Stimulated activated naive B cell treated with anti-CD40 and anti-IgM and Interleukin-4, amounts not matched to agents 10 μg/mL and 1 μg/mL and 100 μg/mL, for 72 hours (primary cell): ENCODE results near the gene KIFAP3.
"Not testable (repeated sequence)": the region's sequence is repeated elsewhere in the genome, so short reads cannot be mapped to it uniquely, and the experiment has no call there.

Source experiments
- ATAC-seq, 2 donors: fragments of 150-1000 bp; cut with Tn5 transposase; replicated peaks; 2 replicates each; pipeline ENCODE4 v1.10.0; 2021; ENCODE audit warnings: moderate library complexity in 1 of 2
- DNase-seq: peaks from one replicate; pipeline ENCODE4 v3.0.0; 2021
- H3K27ac Mint-ChIP-seq: one replicate; pipeline ENCODE4 v1.8.0; 2022; ENCODE audit warnings: mild to moderate bottlenecking, mixed read lengths
- H3K27me3 Mint-ChIP-seq, 2 donors: one replicate each; pipeline ENCODE4 v1.8.0; 2022; ENCODE audit warnings: mixed read lengths in 2 of 2
- H3K36me3 Mint-ChIP-seq, 2 donors: one replicate each; pipeline ENCODE4 v1.8.0; 2022; ENCODE audit warnings: mixed read lengths in 2 of 2, mild to moderate bottlenecking in 1 of 2
- H3K4me1 Mint-ChIP-seq, 2 donors: one replicate each; pipeline ENCODE4 v1.8.0; 2022; ENCODE audit warnings: mixed read lengths in 2 of 2, mild to moderate bottlenecking in 1 of 2
- H3K4me3 Mint-ChIP-seq, 2 donors: one replicate each; pipeline ENCODE4 v1.8.0; 2022; ENCODE audit warnings: mild to moderate bottlenecking in 2 of 2, mixed read lengths in 2 of 2, moderate library complexity in 1 of 2
- H3K9me3 Mint-ChIP-seq, 2 donors: one replicate each; pipeline ENCODE4 v1.8.0; 2022; ENCODE audit warnings: mixed read lengths in 2 of 2, mild to moderate bottlenecking in 1 of 2

KIFAP3 gene

DNA sequence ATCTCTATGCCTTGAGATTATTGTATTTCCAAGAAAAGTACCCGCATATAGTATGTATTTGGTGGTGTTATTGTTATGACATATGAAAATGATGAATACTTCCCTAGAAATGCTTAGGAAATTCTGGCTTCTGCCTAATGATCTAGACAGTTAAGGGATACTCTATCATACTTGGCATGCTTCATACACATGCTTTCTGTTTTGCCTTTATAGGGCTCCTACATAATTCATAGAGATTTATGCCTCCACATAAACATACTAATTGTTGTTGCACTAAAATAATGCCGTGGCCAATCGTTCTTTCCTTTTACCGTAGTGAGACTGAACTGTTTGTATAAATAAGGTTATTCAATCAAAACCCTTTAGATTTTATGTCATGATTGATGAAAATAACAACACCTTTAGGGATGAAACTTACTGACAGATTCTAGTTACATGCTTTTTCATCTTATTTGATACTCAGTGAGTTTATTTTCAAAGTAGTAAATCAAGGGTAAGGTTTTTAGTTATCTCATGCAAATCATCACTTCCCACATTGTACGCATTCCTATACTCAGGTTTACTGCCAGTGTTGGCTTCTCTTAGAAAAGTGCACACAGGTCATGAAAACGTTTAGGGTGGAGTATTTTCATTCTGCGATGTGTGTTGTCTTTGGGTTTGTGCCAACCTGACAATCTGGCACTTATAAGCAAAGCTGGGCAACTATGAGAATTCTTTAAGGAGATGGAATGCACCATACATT lies 140.3 kb downstream of the KIFAP3 start:
- no peak overlapping the region for H3K4me3 Mint-ChIP-seq
- no peaks in the 10 kb centered on the region for H3K27me3 Mint-ChIP-seq
- no peak overlapping the region for H3K27ac Mint-ChIP-seq
- H3K4me1 Mint-ChIP-seq, result no peaks in the 10 kb centered on the region
- H3K9me3 Mint-ChIP-seq, result no peaks in the 10 kb centered on the region
- no peak for DNase-seq
- no peaks in the 10 kb centered on the region for H3K36me3 Mint-ChIP-seq
- no peak for ATAC-seq

DNA sequence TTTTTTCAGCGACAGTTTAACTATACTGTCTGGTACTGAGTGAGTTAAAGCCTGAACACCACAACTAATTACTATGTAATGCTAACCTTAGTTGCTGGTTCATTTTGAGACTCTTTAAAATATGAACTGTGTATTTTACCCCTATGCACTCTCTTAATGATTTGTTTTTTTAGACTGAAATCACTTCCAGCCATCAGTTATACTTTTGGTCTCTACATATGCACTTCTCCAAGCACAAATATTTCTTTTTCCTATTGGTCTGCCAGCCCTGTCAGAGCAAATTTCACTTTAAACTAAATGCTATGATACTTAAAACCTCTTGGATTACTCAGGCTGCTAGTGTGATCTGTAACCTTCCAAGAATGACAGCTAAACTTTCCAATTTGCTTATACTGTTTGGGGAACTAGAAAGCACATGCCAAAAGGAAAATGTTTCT lies 142.7 kb downstream of the KIFAP3 start:
- DNase-seq (no peak), ATAC-seq (no peak)
- peaks cover 0 to 5% of the 10 kb centered on the region in 2 donors for H3K4me1 Mint-ChIP-seq
- H3K9me3 Mint-ChIP-seq, result no peaks in the 10 kb centered on the region
- H3K4me3 Mint-ChIP-seq, result no peak overlapping the region
- H3K27ac Mint-ChIP-seq, result no peak overlapping the region
- H3K36me3 Mint-ChIP-seq, result no peaks in the 10 kb centered on the region
- H3K27me3 Mint-ChIP-seq, result no peaks in the 10 kb centered on the region

DNA sequence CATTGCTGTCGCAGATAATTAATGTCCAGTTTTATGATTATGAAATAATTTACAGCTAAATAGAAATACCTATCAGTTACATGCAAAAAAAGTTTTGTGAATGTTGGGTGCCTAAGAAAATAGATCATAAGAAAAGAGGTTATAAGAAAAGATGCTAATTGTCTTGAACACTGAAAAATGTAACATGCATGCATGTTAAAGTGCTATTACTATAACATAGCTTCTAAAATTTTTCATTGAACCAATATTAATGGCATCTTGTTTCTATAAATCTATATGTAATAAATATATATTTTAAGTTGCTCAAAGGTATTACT lies 145.3 kb downstream of the KIFAP3 start:
- Mint-ChIP-seq H3K4me1 (peaks cover 0 to 5% of the 10 kb centered on the region in 2 donors), H3K27me3 (no peaks in the 10 kb centered on the region), H3K36me3 (no peaks in the 10 kb centered on the region), H3K27ac (no peak overlapping the region), H3K9me3 (no peaks in the 10 kb centered on the region), H3K4me3 (no peak overlapping the region)
- no peak for ATAC-seq
- no peak for DNase-seq

DNA sequence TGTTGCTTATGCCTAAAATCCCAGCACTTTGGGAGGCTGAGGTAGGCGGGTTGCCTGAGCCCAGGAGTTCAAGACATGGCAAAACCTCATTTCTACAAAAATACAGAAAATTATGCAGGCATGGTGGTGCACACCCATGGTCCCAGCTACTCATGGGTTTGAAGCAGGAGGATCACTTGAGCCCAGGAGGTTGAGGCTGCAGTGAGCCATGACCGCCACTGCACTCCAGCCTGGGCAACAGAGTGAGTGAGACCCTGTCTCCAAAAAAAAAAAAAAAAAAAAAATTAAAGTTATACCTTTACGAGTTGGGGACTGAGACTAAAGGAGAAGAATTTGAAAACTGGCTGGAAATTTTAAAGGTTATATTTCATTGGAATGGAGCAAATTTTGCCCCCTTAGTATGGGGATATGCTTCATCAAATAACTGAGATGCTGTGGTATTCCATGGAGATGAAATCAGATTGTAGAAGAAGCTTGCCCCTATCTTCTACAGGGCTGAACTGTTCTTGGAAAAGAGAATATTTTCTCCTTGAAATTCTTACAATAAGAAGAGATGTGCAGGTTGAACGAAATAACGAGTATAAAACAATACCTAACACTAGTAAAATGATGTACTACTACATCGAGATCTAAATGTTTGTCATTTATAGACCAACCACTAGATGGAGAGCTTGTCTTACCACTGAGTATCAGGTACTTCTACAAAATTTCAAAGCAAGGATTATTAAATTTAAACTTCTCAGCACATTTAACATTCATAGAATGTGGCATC lies 145.9 kb downstream of the KIFAP3 start:
- Mint-ChIP-seq H3K36me3 (no peaks in the 10 kb centered on the region), H3K27me3 (no peaks in the 10 kb centered on the region)
- DNase-seq, result no peak

DNA sequence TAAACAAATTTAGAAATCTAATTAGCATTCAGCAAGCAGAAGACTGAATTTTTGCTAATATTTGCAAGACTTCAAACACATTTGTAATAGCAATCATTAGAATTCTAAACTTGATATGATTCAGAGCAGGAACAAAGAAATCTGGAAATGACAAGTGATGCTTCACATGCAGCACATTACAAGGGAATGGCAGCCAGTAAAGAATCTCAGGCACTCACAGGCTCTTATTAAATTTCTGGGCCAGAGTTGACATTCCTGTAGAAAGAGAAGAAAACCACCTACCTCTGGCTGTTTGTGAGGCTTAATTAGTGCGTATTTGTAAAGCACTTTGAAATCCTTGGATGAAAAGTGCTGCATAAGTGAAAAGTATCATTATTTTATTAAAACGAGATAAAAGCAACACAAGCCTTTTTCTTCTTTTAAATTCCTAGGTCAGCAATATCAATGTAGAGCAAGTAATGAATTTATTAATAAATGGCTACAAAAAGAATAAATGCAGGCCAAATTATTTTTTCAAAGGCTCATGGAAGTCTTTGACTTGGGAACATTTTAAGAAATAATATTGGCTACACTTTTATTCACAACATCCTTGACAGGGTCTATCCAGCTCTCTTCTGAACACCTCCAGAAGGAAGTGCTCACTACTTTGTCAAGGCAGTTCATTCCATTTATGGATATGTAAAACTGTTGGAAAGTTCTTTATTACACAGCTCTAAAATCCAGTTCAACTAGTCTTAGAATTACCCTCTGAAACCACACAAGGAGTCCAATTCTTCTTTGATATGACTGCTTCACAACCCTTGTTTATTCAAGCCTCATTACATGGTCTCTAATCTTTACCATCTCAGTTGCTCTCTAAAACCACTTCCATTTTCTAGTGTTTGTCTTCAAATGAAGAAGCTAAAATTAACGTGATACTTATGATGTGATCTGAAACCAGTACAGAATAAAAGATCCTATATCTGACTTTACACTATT lies 148.7 kb downstream of the KIFAP3 start:
- Mint-ChIP-seq H3K36me3 (peaks cover 0 to 2% of the 10 kb centered on the region in 2 donors), H3K27ac (no peak overlapping the region), H3K9me3 (no peaks in the 10 kb centered on the region), H3K27me3 (no peaks in the 10 kb centered on the region), H3K4me3 (no peak overlapping the region), H3K4me1 (peaks cover 0 to 5% of the 10 kb centered on the region in 2 donors)
- DNase-seq, result no peak
- no peak for ATAC-seq

More for the DNA sequence above, 145.9 kb downstream of the KIFAP3 start:
- ATAC-seq, result peak; percentile 58 to 64
- no peak overlapping the region for H3K27ac Mint-ChIP-seq
- H3K4me1 Mint-ChIP-seq, result peaks cover 0 to 5% of the 10 kb centered on the region in 2 donors
- H3K4me3 Mint-ChIP-seq, result no peak overlapping the region
- no peaks in the 10 kb centered on the region for H3K9me3 Mint-ChIP-seq

DNA sequence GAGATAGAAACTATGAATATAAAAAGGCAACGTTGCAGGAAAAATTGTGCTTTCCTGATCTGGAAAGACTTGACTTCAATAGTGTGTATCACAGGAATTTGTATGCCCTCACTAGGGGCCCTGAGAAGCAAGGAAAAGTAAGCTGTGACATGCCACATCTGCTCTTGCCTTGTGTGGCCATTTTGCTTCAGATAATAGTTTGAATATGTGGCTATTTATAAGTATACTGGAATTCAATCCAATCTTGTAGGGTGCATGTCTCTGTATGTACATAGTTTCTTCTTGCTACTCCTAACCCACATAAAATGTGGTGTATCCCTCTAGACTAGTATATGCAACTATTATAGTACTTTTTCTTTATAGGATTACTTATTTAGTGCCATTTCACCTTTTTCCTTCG lies 149.7 kb downstream of the KIFAP3 start:
- H3K36me3 Mint-ChIP-seq, result peaks cover 0 to 2% of the 10 kb centered on the region in 2 donors
- H3K27me3 Mint-ChIP-seq, result no peaks in the 10 kb centered on the region
- DNase-seq (no peak), ATAC-seq (no peak)
- H3K27ac Mint-ChIP-seq, result no peak overlapping the region
- H3K4me1 Mint-ChIP-seq, result peaks cover 0 to 5% of the 10 kb centered on the region in 2 donors
- no peak overlapping the region for H3K4me3 Mint-ChIP-seq
- H3K9me3 Mint-ChIP-seq, result no peaks in the 10 kb centered on the region

DNA sequence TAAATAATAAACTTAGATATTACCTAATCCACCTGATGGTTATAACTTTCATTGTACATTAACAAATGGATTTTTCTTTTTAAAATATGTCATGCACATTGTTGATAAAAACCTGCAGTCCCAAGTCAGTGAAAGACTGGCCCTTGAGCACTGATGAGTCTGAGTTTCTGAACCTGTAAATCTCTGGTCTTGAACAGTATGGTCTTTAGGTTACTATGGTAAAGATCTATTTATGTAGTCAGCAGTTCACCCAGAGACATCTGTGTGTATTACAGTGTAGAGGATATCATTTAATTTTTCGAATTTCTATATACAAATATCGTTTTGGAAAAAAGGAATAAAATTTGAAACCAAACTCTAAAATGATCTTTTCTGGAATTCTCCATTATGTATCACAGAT lies 150.4 kb downstream of the KIFAP3 start:
- DNase-seq (no peak), ATAC-seq (no peak)
- Mint-ChIP-seq H3K4me3 (no peak overlapping the region), H3K36me3 (peaks cover under 1 to 2% of the 10 kb centered on the region in 2 donors), H3K9me3 (no peaks in the 10 kb centered on the region), H3K4me1 (peaks cover 0 to 4% of the 10 kb centered on the region in 2 donors), H3K27ac (no peak overlapping the region), H3K27me3 (no peaks in the 10 kb centered on the region)

DNA sequence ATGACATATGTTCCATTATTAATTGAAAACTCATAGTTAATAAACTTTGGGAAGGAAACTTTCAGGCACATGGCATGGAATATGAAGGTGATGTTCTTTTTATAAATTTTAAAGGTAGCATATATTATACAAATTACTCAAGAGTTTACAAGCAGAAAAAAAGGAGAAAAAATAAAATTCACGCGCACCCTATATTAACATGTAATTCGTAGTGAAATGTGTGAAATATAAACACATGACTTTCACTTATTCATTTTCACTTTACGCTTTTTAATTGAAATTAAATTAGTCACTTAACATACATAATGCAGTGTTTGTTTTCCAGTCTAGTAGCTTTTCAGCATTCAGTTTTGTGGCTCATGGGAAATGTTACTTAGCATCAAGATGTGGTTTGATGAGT lies 153.4 kb downstream of the KIFAP3 start:
- H3K27ac Mint-ChIP-seq, result no peak overlapping the region
- H3K27me3 Mint-ChIP-seq, result no peaks in the 10 kb centered on the region
- no peak for ATAC-seq
- no peak overlapping the region for H3K4me3 Mint-ChIP-seq
- no peaks in the 10 kb centered on the region for H3K4me1 Mint-ChIP-seq
- H3K9me3 Mint-ChIP-seq, result no peaks in the 10 kb centered on the region
- peaks cover 2 to 4% of the 10 kb centered on the region in 2 donors for H3K36me3 Mint-ChIP-seq
- DNase-seq, result no peak

DNA sequence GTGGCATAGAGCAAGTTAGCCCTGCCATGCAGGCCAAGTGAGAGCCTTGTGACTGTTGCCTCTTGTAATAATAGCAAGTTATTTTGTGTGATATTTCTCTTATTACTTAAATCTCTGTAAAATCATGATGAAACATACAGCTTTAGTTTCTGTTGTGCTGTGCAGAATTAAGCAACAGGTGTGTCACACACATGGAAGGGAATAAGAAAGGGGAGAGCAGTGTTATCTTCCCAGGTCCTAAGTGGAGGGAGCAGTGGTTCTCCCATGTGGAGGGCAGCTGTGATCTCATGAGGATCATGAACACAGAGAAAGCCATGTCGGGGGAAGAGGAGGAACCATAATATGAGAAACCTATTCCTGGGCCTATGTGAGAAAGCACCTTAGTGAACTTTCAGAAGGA lies 155.6 kb downstream of the KIFAP3 start:
- Mint-ChIP-seq H3K9me3 (no peaks in the 10 kb centered on the region), H3K27me3 (no peaks in the 10 kb centered on the region), H3K27ac (no peak overlapping the region), H3K4me3 (no peak overlapping the region), H3K36me3 (peaks cover 2 to 4% of the 10 kb centered on the region in 2 donors), H3K4me1 (peaks cover 2 to 13% of the 10 kb centered on the region in 2 donors)
- no peak for ATAC-seq
- DNase-seq, result no peak

DNA sequence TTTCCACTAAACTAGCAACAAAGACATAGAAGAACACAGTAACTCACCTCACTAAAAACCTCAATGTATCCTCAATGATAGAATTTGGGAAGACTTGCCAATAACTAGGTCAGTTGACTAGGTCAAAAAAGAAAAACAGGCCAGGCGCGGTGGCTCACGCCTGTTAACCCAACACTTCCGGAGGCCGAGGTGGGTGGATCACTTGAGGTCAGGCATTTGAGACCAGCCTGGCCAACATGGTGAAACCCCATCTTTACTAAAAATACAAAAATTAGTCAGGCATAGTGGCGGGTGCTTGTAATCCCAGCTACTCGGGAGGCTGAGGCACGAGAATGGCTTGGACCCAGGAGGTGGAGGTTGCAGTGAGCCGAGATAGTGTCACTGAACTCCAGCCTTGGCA lies 156.3 kb downstream of the KIFAP3 start:
- H3K36me3 Mint-ChIP-seq, H3K27ac Mint-ChIP-seq, H3K4me3 Mint-ChIP-seq, H3K27me3 Mint-ChIP-seq, ATAC-seq, DNase-seq, H3K9me3 Mint-ChIP-seq: not testable (repeated sequence)
- H3K4me1 Mint-ChIP-seq, result peaks cover 2 to 13% of the 10 kb centered on the region in 2 donors

DNA sequence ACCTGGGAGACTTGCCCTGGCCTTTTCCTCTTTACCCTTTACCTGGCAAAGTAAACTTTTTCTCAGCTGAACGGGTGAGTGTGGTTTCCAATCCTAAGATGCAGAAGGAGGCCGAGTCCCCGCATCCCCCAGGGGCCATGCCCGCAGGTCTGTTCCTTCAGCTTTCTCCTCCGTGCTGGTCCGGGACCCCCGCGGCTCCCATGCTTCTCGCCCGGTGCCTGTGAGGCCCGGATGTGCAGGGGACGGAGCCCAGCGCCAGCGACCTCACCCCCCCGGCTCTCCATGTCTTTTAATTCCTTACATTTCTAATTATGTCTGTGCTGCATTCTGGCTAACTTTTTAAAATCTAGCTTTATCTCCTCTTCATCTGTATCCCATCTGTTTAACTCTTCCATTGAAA lies 159.3 kb downstream of the KIFAP3 start:
- Mint-ChIP-seq H3K9me3 (no peaks in the 10 kb centered on the region), H3K4me3 (no peak overlapping the region), H3K27ac (no peak overlapping the region), H3K4me1 (peaks cover 2 to 13% of the 10 kb centered on the region in 2 donors), H3K36me3 (peaks cover 0 to 4% of the 10 kb centered on the region in 2 donors), H3K27me3 (no peaks in the 10 kb centered on the region)
- ATAC-seq, result no peak
- no peak for DNase-seq

DNA sequence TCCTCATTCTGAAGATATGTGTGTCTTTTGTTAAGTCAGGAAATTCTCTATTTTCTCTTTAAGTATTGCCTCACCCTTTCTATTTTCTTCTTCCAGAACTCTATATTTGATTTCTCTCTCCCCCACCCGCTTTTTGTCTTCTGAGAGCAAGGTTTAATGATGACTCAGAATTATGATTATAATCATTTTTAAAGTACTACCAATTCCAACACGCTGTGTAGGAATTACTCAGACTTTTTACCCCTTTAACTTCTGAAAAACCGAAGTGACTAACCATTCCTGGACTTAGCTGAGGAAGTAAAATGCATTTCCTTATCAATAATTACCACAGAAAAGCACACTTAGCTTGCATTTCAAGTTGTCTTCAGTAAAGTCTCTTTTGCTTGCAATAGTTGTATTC lies 160.0 kb downstream of the KIFAP3 start:
- ATAC-seq (no peak), DNase-seq (no peak)
- no peaks in the 10 kb centered on the region for H3K9me3 Mint-ChIP-seq
- no peaks in the 10 kb centered on the region for H3K27me3 Mint-ChIP-seq
- peaks cover 2 to 13% of the 10 kb centered on the region in 2 donors for H3K4me1 Mint-ChIP-seq
- no peak overlapping the region for H3K4me3 Mint-ChIP-seq
- H3K36me3 Mint-ChIP-seq, result peaks cover 0 to 4% of the 10 kb centered on the region in 2 donors
- no peak overlapping the region for H3K27ac Mint-ChIP-seq

DNA sequence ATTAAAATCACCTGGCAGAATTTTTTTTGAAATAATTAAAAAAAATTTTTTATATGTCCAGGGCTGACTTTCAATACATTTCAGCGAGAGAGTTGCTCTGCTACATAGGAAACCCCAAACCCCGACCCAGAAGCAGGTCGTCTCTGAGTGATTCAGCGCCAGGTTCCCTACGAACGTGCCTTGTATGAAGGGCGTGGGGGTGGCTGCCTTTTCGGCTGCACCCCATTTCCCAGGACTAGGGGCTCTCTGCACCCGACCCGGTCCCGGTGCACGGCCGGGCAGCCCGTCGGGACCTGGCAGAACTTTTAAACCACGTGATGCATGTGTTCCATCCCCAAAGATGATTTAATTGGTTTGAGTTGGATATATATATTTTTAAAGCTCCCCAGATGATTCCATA lies 165.0 kb downstream of the KIFAP3 start:
- no peak for DNase-seq
- H3K27ac Mint-ChIP-seq, result no peak overlapping the region
- H3K36me3 Mint-ChIP-seq, result no peaks in the 10 kb centered on the region
- H3K4me3 Mint-ChIP-seq, result no peak overlapping the region
- no peaks in the 10 kb centered on the region for H3K9me3 Mint-ChIP-seq
- H3K4me1 Mint-ChIP-seq, result peaks cover 3 to 4% of the 10 kb centered on the region in 2 donors
- H3K27me3 Mint-ChIP-seq, result peaks cover 6 to 13% of the 10 kb centered on the region in 2 donors
- no peak for ATAC-seq

DNA sequence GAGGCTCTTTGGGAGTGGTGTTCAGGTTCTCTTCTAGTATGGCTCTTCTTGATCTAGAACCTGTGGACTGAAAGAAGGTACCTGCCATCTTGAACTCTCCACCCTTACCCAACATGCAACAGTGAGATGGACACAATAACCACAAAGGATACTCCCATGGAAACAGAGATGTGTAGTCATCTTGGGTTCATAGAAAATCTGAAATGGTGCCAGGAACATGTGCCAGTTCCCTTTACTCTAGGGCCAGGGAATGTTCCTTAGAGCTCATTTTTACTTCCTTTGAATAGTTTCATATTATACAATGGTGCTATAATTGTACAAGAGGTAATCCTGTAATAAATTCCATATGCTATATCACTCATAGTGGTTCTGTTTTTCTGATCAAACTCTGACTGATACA lies 167.6 kb downstream of the KIFAP3 start:
- Mint-ChIP-seq H3K4me3 (no peak overlapping the region), H3K9me3 (no peaks in the 10 kb centered on the region), H3K36me3 (no peaks in the 10 kb centered on the region), H3K27me3 (peaks cover 18 to 25% of the 10 kb centered on the region in 2 donors), H3K27ac (no peak overlapping the region), H3K4me1 (peaks cover 3 to 12% of the 10 kb centered on the region in 2 donors)
- DNase-seq, result no peak
- ATAC-seq, result no peak
